Stimulated activated CD4-positive, alpha-beta T cell treated with anti-CD3 and anti-CD28 coated beads, Interleukin-4, amount 100 ng/mL, for 1 hour (primary cell): ENCODE data around the gene NIP7.
"Not testable (repeated sequence)": the region's sequence is repeated elsewhere in the genome, so short reads cannot be mapped to it uniquely, and the experiment has no call there.

ENCODE experiments used
- DNase-seq: peaks from one replicate; pipeline ENCODE4 v3.0.0-alpha.2; 2020

NIP7 gene

GRCh38 chr16:69346683-69347082 lies 7.1 kb downstream of the NIP7 start:
- no peak for DNase-seq

GRCh38 chr16:69348222-69348621 lies 8.7 kb downstream of the NIP7 start:
- DNase-seq: no peak

- DNase-seq: no peak
Observed at GRCh38 chr16:69349536-69349935, 10.0 kb downstream of the NIP7 start.

GRCh38 chr16:69350536-69351133 lies 11.1 kb downstream of the NIP7 start:
- no peak for DNase-seq

GRCh38 chr16:69351309-69352027 lies 11.9 kb downstream of the NIP7 start, which contains the start of gene TMED6:
TMED6 (minus strand) TSS chr16:69351786; CDS start chr16:69351753, 33 bp downstream.
- no peak for DNase-seq

GRCh38 chr16:69360070-69360469 lies 20.5 kb downstream of the NIP7 start:
- DNase-seq: not testable (repeated sequence)

GRCh38 chr16:69363281-69363717 lies 23.7 kb downstream of the NIP7 start:
- no peak for DNase-seq

GRCh38 chr16:69364088-69364487 lies 24.5 kb downstream of the NIP7 start:
- no peak for DNase-seq

- DNase-seq: no peak
Observed at GRCh38 chr16:69365901-69366300, 26.3 kb downstream of the NIP7 start.

- no peak for DNase-seq
Observed at GRCh38 chr16:69366431-69366830, 26.9 kb downstream of the NIP7 start.

- DNase-seq: no peak
Observed at GRCh38 chr16:69367980-69368379, 28.4 kb downstream of the NIP7 start.

GRCh38 chr16:69368866-69369265 lies 29.3 kb downstream of the NIP7 start:
- DNase-seq: no peak

- DNase-seq: no peak
Observed at GRCh38 chr16:69371564-69371963, 32.0 kb downstream of the NIP7 start.

- DNase-seq: no peak
Observed at GRCh38 chr16:69373019-69373418, 33.4 kb downstream of the NIP7 start.

- no peak for DNase-seq
Observed at GRCh38 chr16:69376393-69377059, 37.0 kb downstream of the NIP7 start.

GRCh38 chr16:69378036-69378435 lies 38.5 kb downstream of the NIP7 start:
- DNase-seq: no peak

GRCh38 chr16:69378760-69379159 lies 39.2 kb downstream of the NIP7 start:
- no peak for DNase-seq

GRCh38 chr16:69381231-69381630 lies 41.7 kb downstream of the NIP7 start:
- DNase-seq: no peak

GRCh38 chr16:69382421-69382820 lies 42.8 kb downstream of the NIP7 start:
- no peak for DNase-seq

GRCh38 chr16:69384974-69385373 lies 45.4 kb downstream of the NIP7 start:
- no peak for DNase-seq

GRCh38 chr16:69386596-69386995 lies 47.0 kb downstream of the NIP7 start:
- DNase-seq: no peak
